ENCODE data around the gene PDZD2. TPM values are rescaled to one million over a fixed set of nuclear protein-coding genes. Genes with fewer than 3 reads are reported as not detected.

The PDZD2 gene
- total RNA-seq, 4 donors from 2014 or later, result 6.2 to 21.4 (median 11.8) TPM

DNA sequence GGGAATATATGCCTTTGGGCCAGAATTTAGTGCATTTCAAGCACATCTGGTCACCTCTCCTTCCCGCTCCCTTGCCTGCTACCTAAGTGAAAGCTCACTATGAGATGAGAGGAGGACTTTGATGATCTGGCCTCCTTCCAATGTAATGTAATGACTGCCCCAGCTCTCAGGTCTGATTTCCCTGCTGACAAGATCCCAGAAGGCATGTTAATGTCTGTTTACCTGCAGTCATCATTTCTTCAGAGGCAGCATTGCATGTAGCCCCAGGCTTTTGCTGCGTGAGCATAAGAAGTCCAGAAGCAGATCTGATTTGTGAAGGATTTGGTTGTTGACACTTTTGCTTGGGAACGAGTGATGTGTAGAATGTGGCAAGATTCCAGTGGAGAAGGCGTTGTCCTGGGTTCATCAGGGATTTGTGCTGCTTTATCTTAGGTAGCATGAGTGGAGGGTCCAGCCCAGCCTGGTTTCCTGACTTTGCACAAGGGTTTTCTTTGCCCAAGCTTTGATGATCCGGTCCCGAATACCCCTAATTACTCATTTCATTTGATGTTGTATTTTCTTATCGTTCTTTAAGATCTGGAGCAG is 342.5 kb downstream of the PDZD2 start:
- no peak for DNase-seq
- TF ChIP-seq POLR2A (IDR thresholded peaks at IDR 0.05), result no peak
- TF ChIP-seq, protein P1, sequence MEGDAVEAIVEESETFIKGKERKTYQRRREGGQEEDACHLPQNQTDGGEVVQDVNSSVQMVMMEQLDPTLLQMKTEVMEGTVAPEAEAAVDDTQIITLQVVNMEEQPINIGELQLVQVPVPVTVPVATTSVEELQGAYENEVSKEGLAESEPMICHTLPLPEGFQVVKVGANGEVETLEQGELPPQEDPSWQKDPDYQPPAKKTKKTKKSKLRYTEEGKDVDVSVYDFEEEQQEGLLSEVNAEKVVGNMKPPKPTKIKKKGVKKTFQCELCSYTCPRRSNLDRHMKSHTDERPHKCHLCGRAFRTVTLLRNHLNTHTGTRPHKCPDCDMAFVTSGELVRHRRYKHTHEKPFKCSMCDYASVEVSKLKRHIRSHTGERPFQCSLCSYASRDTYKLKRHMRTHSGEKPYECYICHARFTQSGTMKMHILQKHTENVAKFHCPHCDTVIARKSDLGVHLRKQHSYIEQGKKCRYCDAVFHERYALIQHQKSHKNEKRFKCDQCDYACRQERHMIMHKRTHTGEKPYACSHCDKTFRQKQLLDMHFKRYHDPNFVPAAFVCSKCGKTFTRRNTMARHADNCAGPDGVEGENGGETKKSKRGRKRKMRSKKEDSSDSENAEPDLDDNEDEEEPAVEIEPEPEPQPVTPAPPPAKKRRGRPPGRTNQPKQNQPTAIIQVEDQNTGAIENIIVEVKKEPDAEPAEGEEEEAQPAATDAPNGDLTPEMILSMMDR (IDR thresholded peaks at IDR 0.05), result no peak
- Histone ChIP-seq H3K36me3 (no peaks in the 10 kb centered on the region), H3K4me3 (no peak overlapping the region), H3K27me3 (no peaks in the 10 kb centered on the region), H3K4me1 (peaks cover 0 to 9% of the 10 kb centered on the region in 2 donors), H3K9me3 (no peaks in the 10 kb centered on the region), H3K27ac (no peak overlapping the region)
- intact Hi-C loops (cut with DNase I; ENCODE audit: low total_unique reads), result no loop called here

DNA sequence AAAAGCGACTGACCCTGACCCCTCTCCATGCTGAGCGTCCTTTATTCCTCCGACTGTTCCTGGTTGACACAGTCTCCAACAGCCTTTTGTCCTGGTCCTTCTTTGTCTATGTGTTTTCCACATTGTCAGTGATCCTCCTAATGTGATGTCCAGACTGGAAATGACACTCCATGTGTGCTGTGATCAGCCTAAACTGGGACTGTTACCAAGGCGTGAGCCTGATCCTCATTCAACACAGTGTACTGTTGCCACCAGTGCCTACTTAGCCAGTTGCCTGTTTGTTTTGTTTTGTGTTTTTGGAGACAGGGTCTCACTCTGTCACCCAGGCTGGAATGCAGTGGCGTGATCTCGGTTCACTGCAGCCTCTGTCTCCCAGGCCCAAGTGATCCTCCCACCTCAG is 343.1 kb downstream of the PDZD2 start:
- Histone ChIP-seq H3K4me1 (peaks cover 0 to 9% of the 10 kb centered on the region in 2 donors), H3K9me3 (no peaks in the 10 kb centered on the region), H3K36me3 (no peaks in the 10 kb centered on the region), H3K27ac (no peak overlapping the region), H3K4me3 (no peak overlapping the region), H3K27me3 (no peaks in the 10 kb centered on the region)
- TF ChIP-seq, protein P1 (IDR thresholded peaks at IDR 0.05), result no peak
- TF ChIP-seq POLR2A (IDR thresholded peaks at IDR 0.05), result no peak
- intact Hi-C loops (cut with DNase I; ENCODE audit: low total_unique reads), result no loop called here
- DNase-seq, result no peak

DNA sequence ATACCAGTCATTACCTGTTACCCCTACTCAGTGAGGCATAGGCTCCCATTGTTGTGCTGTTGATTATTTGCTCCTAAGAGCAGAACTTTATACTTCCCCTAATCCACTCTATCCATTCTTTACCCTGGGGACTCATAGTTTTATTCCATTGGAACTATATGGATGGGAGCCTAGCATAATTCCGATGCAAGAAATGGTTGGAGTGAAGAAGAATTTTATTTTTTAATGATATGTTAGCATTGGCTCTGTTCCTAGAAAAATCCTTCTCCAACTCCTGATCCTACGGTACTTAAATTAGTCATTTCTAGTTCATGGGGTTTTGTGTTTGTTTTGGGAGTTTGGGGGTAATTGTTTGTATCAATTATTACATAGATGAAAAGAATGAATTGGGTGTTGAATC is 343.7 kb downstream of the PDZD2 start:
- intact Hi-C loops (cut with DNase I; ENCODE audit: low total_unique reads), result no loop called here
- H3K4me3 ChIP-seq, result no peak overlapping the region

DNA sequence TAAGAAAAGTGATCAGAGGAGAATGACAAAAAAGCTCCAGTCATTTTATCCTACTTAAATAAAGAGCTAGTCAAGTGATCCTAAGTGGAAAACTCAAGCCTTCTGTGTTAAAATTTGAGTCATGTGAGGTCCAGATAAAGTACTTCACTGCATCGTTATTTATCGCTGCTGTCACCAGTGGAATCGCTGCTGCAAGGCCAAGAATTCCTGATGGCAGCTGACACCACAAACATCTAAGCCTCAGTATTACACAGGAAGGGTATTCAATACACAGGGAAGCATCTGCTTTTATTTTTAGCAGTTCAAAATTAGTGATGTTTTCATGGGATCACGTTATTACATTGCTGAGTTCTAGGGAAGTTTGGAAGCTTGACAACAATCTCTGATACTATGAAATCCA is 344.9 kb downstream of the PDZD2 start:
- intact Hi-C loops (cut with DNase I; ENCODE audit: low total_unique reads), result no loop called here
- peak overlapping the region; percentile 13 to 80 for H3K27ac ChIP-seq
- no peak for TF ChIP-seq POLR2A (IDR thresholded peaks at IDR 0.05)
- TF ChIP-seq, protein P1 (IDR thresholded peaks at IDR 0.05), result no peak

More for the DNA sequence above, 343.7 kb downstream of the PDZD2 start:
- Histone ChIP-seq H3K27ac (peak overlapping the region in 1 of 2 donors; percentile 80), H3K36me3 (no peaks in the 10 kb centered on the region), H3K4me1 (peaks cover 0 to 9% of the 10 kb centered on the region in 2 donors), H3K9me3 (no peaks in the 10 kb centered on the region), H3K27me3 (no peaks in the 10 kb centered on the region)
- TF ChIP-seq, protein P1 (IDR thresholded peaks at IDR 0.05), result no peak
- no peak for TF ChIP-seq POLR2A (IDR thresholded peaks at IDR 0.05)
- no peak for DNase-seq

DNA sequence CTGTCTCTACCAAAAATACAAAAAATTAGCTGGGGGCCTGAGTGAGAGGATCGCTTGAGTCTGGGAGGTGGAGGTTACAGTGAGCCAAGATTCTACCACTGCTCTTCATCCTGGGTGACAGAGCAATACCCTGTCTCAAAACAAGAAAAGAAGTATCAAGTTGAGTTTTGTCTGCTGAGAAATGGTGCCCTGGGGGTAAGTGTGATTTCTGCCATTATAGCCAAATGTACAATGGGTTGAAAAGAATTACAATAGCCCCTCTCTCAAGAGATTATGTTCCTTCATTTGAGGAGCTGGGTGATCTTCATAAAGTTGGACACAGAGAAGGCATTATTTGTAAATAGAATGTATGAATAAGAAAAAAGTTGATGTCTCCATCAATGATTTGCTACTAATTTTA is 345.8 kb downstream of the PDZD2 start:
- H3K9me3 ChIP-seq, result no peaks in the 10 kb centered on the region
- DNase-seq, result no peak
- TF ChIP-seq POLR2A (IDR thresholded peaks at IDR 0.05), result no peak
- TF ChIP-seq, protein P1 (IDR thresholded peaks at IDR 0.05), result no peak
- H3K4me3 ChIP-seq, result no peak overlapping the region
- no peaks in the 10 kb centered on the region for H3K27me3 ChIP-seq
- H3K36me3 ChIP-seq, result no peaks in the 10 kb centered on the region
- H3K27ac ChIP-seq, result peak overlapping the region in 1 of 2 donors; percentile 80
- intact Hi-C loops (cut with DNase I; ENCODE audit: low total_unique reads), result no loop called here
- H3K4me1 ChIP-seq, result peaks cover 0 to 9% of the 10 kb centered on the region in 2 donors

More for the DNA sequence above, 344.9 kb downstream of the PDZD2 start:
- Histone ChIP-seq H3K4me3 (no peak overlapping the region), H3K9me3 (no peaks in the 10 kb centered on the region), H3K36me3 (no peaks in the 10 kb centered on the region), H3K27me3 (no peaks in the 10 kb centered on the region), H3K4me1 (peaks cover 0 to 9% of the 10 kb centered on the region in 2 donors)
- DNase-seq, result peak in 1 of 2 donors; percentile 25
